GM12875 (cell line): ENCODE results near the gene FAXC.

ENCODE experiments used
- H3K4me3 ChIP-seq: one replicate; pipeline ENCODE4 v1.5.1; 2011; ENCODE audit warnings: low read depth, low read length, control low read depth
- CTCF ChIP-seq: IDR thresholded peaks from 2 replicates; pipeline ENCODE4 v1.5.1; 2011; ENCODE audit warnings: low read depth, mild to moderate bottlenecking, control low read depth, inconsistent platforms, low read length, moderate library complexity, borderline replicate concordance; ENCODE audit not compliant: insufficient read depth

Gene FAXC

GRCh38 chr6:99354983-99355382 lies 5.5 kb upstream of the FAXC start:
- TF ChIP-seq CTCF, result no peak

GRCh38 chr6:99353126-99353525 lies 3.7 kb upstream of the FAXC start:
- H3K4me3 ChIP-seq, result no peak overlapping the region
- no peak for TF ChIP-seq CTCF

More at GRCh38 chr6:99354983-99355382, 5.5 kb upstream of the FAXC start:
- H3K4me3 ChIP-seq, result no peak overlapping the region

- H3K4me3 ChIP-seq, result no peak overlapping the region
- TF ChIP-seq CTCF, result no peak
These were observed 1.1 kb upstream of the FAXC start for GRCh38 chr6:99350573-99350972.

- H3K4me3 ChIP-seq, result no peak overlapping the region
- no peak for TF ChIP-seq CTCF
These were observed 945 bp downstream of the FAXC start for GRCh38 chr6:99348288-99349170.

GRCh38 chr6:99347804-99348203 lies 1.7 kb downstream of the FAXC start:
- H3K4me3 ChIP-seq, result no peak overlapping the region
- TF ChIP-seq CTCF, result no peak

GRCh38 chr6:99346595-99346994 lies 2.9 kb downstream of the FAXC start:
- TF ChIP-seq CTCF, result no peak
- no peak overlapping the region for H3K4me3 ChIP-seq

- no peak for TF ChIP-seq CTCF
- H3K4me3 ChIP-seq, result no peak overlapping the region
These were observed 4.3 kb downstream of the FAXC start for GRCh38 chr6:99345164-99345563.
